Stimulated activated CD4-positive, alpha-beta T cell treated with anti-CD3 and anti-CD28 coated beads, Interleukin-1b, Interleukin-23, amount 100 ng/mL, for 48 hours (primary cell): ENCODE measurements around the gene CDK13.

Experiments
- DNase-seq: peaks from one replicate; pipeline ENCODE4 v3.0.0-alpha.2; 2020

Gene CDK13

DNA sequence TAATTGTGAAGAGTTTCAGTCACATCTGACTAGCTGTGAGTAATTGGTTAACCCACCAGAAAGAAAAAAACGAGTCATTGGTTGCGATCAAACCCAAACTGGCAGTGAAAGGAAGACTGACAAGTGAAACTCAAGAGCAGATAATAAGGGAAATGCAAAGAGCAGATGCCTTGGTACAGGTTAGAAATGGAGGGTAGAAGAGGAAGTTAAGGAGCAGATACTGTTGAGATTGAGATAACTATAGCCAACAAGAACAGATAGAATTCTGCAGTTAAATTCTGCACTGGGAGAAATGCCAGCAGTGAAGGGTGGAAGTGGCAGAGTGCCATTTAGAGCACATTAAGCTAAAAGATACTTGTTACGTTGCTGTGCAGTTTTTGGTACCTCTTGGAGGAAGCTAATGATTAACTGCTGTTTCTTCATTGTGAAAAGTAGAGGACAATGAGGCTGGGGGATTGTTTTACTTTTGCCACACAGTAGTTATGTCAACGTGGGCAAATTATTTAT is 65.8 kb downstream of the CDK13 start:
- peak; percentile 12 for DNase-seq

DNA sequence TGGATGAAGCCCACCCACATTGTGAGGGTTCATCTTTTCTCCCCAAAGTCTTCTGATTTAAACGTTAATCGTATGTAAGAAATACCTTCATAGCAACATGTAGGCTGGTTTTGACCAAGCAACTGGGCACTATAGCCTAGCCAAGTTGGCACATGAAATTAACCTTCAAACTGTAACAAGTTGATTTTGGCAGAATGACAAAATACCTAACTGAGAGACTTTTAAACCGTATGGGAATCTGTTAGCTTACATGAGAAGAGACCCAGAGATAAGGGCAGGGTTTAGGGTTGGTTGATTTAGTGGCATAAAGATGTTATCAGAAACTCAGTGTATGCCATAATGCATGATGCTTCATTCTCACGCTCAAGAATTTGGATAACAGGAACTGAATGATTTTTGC is 69.5 kb downstream of the CDK13 start:
- no peak for DNase-seq

DNA sequence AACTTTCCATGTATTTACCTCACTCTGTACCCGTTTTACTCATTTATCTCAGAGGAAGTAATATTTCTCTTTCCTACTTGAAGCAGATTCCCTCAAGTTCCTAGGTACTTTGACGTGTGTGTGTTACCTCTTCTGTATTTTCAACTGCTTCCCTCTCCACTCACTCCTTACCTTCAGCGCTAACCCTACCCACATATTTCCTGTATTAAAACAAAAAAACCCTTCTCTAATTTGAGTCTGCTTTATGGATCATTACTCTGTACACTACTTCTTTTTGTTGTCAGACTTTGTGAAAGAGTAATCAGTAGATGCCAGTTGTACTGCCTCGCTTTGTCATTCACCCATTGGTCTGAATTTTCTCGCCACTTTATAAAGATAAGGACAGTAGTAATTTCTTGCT is 74.0 kb downstream of the CDK13 start:
- no peak for DNase-seq

DNA sequence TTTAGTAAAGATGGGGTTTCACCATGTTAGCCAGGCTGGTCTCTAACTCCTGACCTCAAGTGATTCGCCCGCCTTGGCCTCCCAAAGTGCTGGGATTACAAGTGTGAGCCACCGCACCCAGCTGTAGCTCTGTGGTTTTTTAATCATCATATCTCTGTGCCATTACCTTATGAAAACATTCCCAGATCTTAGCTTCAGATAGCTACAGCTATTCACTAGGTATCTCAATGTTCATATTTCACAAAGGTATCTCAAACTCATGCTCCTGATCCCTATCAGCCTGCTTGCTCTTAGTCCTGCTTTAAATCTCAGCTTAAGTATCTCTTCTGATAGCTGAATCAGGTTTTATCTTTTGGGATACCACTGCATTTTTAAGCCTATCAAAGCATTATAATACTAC is 74.8 kb downstream of the CDK13 start:
- no peak for DNase-seq

- DNase-seq, result no peak
Measured at GRCh38 chr7:40027545-40027944, 77.5 kb downstream of the CDK13 start.

- no peak for DNase-seq
Measured at GRCh38 chr7:40033826-40034225, 83.8 kb downstream of the CDK13 start.

- DNase-seq, result no peak
Measured at GRCh38 chr7:40041456-40041855, 91.4 kb downstream of the CDK13 start.

DNA sequence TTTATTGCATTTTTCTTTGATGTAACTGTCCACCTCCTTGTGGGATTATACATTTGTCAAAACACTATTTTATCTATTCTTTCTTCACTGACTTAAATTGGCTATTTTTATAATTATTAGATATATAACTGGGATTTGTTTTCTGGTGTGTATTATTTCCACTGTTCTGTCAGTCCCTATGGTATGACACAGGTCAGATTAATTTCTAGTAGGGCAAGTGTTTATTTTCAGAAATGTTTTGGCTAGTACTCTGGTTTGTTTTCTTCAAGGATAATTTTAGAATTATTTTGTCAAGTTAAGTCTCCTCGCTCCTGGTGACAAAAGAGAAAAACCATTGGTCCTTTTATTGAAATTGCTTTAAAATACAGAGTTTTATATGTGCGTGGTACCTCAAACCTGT is 93.1 kb downstream of the CDK13 start:
- DNase-seq, result no peak

DNA sequence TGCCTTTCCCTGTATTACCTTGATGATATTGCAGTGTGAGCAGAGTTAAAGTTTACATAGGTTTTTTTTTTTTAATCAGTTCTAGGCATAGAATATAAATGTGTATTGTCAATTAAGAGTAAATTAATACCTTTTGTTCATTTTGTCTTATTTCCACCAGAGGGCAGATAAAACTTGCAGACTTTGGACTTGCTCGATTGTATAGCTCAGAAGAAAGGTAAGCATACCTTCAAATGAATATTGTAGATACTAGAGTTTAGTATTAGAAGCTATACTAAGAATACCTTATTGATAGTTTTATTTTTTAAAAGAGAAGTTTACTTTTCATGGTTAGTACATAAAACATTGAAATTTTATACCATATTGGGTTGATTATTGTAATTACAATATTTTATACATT is 97.6 kb downstream of the CDK13 start:
- DNase-seq, result no peak

- DNase-seq, result no peak
Measured at GRCh38 chr7:40057292-40057691, 107.2 kb downstream of the CDK13 start.

DNA sequence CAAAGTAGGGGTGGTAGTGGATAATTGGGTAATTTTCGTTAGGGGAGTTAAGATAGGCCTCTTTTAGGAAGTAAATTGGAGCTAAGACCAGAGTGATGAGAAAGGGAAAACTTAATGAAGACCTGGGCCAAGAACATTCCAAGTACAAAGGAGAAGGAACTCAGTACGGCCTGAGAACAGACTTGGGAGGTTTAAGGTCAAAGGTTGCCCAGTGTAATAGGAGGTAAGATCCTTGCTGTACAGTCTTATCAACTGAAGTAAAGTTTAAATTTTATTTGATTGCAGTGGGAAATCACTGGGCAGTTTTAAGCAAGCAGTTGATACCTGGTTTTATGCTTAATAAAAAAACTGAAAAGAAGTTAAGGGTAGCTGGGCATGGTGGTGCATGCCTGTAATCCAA is 108.0 kb downstream of the CDK13 start:
- DNase-seq, result no peak

DNA sequence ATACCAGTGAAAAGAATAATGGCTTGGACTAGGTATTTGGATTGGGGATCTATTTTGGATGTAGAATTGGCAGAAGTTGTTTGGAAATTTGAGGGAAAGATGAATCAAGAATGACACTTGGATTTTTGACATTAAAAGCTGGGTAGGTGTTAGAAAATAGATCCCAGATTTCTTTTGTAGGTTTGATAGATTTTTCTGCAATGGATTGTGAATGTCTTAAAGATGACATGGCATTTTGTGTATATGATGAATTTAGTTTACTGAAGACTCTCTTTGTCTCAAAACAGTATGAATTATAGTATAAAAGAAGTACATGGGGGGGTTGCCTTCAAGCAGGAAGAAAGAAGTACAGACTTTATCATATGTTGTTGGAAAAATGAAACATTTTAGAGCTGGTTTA is 108.6 kb downstream of the CDK13 start:
- no peak for DNase-seq

DNA sequence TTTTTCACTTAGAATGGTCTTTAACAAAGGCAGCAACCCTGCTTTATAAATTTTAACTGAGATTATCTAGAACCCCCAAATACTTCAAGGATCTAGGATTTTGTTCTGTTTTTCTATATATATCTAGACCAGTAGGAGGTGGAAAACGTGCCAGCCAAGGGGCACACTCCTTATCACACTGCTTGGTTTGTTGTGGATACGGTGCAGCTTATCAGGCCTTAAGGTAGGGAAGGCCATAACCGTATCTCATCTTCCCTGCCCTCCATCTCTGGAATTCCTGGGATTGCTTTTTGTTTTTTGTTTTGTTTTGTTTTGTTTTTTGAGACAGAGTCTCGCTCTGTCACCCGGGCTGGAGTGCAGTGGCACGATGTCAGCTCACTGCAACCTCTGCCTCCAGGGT is 109.0 kb downstream of the CDK13 start:
- DNase-seq, result no peak

DNA sequence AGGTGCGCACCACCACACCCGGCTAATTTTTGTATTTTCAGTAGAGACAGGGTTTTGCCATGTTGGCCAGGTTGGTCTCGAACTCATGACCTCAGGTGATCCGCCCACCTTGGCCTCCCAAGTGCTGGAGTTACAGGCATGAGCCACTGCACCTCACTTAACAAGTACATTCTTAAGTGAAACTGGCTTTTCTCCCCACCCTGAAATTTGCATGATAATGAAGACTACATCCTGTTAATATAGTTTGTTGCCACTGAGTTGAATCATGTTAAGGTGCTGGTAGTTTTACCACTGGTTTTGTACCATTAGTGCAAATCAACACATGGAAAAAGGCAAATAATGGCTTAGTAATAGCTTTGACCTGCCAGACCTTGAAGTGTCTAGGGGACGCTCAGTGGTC is 122.2 kb downstream of the CDK13 start:
- DNase-seq, result no peak

- no peak for DNase-seq
Measured at GRCh38 chr7:40073239-40073638, 123.2 kb downstream of the CDK13 start.

DNA sequence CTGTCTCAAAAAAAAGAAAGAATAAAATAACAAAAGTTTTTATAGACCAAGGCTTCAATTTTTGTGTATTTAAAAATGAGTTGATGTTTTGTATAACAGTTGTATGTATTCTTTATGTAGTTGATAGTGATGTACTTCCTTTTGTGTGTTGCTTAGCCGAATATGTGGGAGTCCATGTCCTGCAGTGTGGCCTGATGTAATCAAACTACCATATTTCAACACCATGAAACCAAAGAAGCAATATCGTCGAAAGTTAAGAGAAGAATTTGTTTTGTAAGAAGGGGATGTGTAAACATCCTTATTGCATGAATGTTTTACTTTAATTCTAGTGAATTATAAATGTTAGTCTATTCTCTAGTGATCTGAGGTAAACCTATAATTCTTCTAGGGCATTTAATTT is 127.8 kb downstream of the CDK13 start:
- DNase-seq, result no peak

- no peak for DNase-seq
Measured at GRCh38 chr7:40092182-40092581, 142.1 kb downstream of the CDK13 start.

GRCh38 chr7:40093631-40094350 is 143.7 kb downstream of the CDK13 start:
- no peak for DNase-seq

GRCh38 chr7:40095230-40095629 is 145.2 kb downstream of the CDK13 start:
- no peak for DNase-seq

DNA sequence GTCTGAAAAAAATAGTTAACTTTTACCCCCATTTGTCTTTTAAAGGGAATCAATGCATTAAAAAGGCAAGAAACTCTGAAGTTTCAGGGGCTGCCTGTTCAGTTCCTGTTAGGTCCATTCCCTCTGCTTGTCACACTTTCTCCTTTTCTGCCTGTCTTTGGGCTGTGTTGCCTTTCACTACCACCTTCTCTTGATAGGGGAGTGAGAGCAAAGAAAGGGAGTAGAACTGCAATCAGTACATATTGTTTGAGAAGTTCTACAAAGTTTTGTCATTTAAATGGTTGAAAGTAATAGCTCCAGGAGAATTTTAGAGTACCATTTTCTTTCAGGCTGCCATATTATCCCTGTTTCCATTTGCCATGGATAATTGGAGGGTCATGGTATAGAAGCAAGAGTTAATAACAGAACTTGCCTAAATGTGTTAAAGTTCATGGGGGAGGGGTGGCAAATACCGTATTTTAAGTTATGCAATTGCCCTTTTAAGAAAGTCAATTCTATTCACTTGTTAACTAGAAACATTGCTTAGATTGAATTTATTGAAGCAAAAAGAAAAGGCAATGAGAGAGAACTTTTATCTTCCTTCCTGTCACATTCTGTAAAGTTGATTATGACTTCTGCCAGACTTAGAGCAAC is 145.8 kb downstream of the CDK13 start:
- DNase-seq, result no peak

GRCh38 chr7:40097728-40098127 is 147.7 kb downstream of the CDK13 start:
- DNase-seq, result no peak

DNA sequence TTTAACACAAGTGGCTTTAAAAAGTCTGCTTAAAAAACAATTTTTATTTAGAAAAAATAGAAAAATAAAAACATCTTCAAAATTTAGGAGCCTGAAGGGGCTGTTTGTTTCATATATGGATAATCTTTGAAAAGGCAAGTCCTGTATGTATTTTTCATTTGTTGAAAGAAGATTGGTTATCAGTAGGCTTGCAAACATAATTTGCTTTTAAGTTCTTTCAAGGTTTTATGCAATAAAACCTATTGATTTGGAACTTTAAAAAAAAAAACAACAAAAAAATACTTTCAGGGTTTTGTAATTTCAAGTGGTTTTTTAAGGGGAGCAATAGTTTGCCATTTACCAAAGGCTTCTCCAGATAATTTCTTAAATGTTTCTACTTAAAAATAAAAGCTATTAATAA is 148.8 kb downstream of the CDK13 start:
- DNase-seq, result no peak

DNA sequence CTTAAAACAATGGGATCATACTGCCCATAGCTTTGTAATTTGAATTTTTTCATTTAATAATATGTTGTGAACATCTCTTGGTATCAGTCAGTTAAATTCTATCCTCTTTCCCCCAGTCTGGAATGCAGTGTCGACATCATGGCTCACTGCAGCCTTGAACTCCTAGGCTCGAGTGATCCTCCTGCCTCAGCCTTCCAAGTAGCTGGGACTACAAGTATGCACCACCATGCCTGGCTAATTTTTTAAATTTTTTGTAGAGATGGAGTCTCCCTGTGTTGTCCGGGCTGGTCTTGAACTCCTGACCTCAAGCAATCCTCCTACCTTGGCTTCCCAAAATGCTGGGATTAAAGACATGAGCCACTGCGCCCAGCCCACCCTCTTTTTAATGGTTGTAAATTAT is 149.8 kb downstream of the CDK13 start:
- DNase-seq, result no peak

- DNase-seq, result no peak
Measured at GRCh38 chr7:40101201-40101600, 151.1 kb downstream of the CDK13 start.

DNA sequence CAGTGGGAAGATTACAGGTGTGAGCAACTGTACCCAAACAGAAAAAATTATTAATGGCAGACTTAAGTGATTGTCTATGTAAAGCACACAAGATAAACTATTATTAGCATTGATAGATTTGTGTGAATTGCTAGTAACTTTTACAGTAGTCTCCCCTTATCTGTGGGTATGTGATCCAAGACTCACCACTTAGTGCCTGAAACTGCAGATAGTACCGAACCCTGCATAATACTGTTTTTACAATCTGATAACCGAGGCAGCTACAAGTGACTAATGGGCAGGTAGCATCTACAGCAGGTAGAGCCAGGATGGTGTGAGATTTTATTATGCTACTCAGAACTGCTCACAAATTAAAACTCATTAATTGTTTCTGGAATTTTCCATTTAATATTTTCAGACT is 152.8 kb downstream of the CDK13 start:
- no peak for DNase-seq
